HEK293 (cell line): ENCODE results near the gene PABPN1.

Experiments used
- CTCF ChIA-PET: fragments of 350-600 bp; formaldehyde crosslinking; extraction: SDS; loops from one replicate; lab custom pipeline; 2021; ENCODE audit warnings: antibody characterized with exemption; lab: Yijun Ruan, JAX
- POLR2A ChIA-PET: fragments of 300-600 bp; formaldehyde crosslinking; extraction: SDS; loops from one replicate; lab custom pipeline; 2020; ENCODE audit warnings: antibody characterized with exemption, inconsistent platforms; lab: Yijun Ruan, JAX
- H3K27ac ChIP-seq: fragments of 200-500 bp; sonication (Bioruptor generic); 2 replicates; pipeline ENCODE4 v1.5.1; 2014; ENCODE audit warnings: low read depth, low read length, control low read depth, inconsistent platforms; ENCODE audit errors: extremely low read depth
- H3K36me3 ChIP-seq, 2 experiments: fragments of 200-500 bp in 1 of 2; sonication (Bioruptor generic) in 1 of 2; 1 replicate in 1 of 2; 2 replicates in 1 of 2; pipeline ENCODE4 v1.5.1; 2014 to 2017; ENCODE audit warnings: inconsistent platforms in 2 of 2, low read length in 2 of 2; ENCODE audit not compliant: control insufficient read depth in 2 of 2, insufficient read depth in 1 of 2
- H3K4me1 ChIP-seq: fragments of 200-500 bp; sonication (Bioruptor generic); 2 replicates; pipeline ENCODE4 v1.5.1; 2014; ENCODE audit warnings: mild to moderate bottlenecking, low read length, inconsistent platforms; ENCODE audit not compliant: control insufficient read depth, insufficient read depth
- H3K4me3 ChIP-seq: 2 replicates; pipeline ENCODE4 v1.5.1; 2011; ENCODE audit warnings: low read depth, mild to moderate bottlenecking, control low read depth, low read length, moderate library complexity
- H3K9me3 ChIP-seq: fragments of 200-500 bp; sonication (Bioruptor generic); 2 replicates; pipeline ENCODE4 v1.5.1; 2014; ENCODE audit warnings: low read depth, low read length, inconsistent platforms; ENCODE audit not compliant: control insufficient read depth, insufficient read depth
- GLI2 ChIP-seq: fragments of 450-650 bp; formaldehyde crosslinking; IDR thresholded peaks from 2 replicates; pipeline ENCODE4; 2017; ENCODE audit warnings: missing biosample characterization, missing genetic modification characterization, low read depth, borderline replicate concordance
- GLIS1 ChIP-seq: fragments of 450-650 bp; formaldehyde crosslinking; IDR thresholded peaks from 2 replicates; pipeline ENCODE4 v1.5.1; 2016; ENCODE audit warnings: missing biosample characterization, missing genetic modification characterization
- HIC1 ChIP-seq: fragments of 450-650 bp; formaldehyde crosslinking; IDR thresholded peaks from 2 replicates; pipeline ENCODE4 v1.5.1; 2016; ENCODE audit warnings: missing biosample characterization, missing genetic modification characterization
- RBAK ChIP-seq: fragments of 450-650 bp; formaldehyde crosslinking; IDR thresholded peaks from 2 replicates; pipeline ENCODE4 v1.5.1; 2016; ENCODE audit warnings: missing biosample characterization, missing genetic modification characterization
- REPIN1 ChIP-seq: fragments of 450-650 bp; formaldehyde crosslinking; IDR thresholded peaks from 2 replicates; pipeline ENCODE4 v1.5.1; 2017; ENCODE audit warnings: missing biosample characterization, missing genetic modification characterization, low read depth
- SCRT1 ChIP-seq: fragments of 450-650 bp; formaldehyde crosslinking; IDR thresholded peaks from 2 replicates; pipeline ENCODE4 v1.5.1; 2016; ENCODE audit warnings: missing biosample characterization, missing genetic modification characterization, borderline replicate concordance
- SCRT2 ChIP-seq: fragments of 450-650 bp; formaldehyde crosslinking; IDR thresholded peaks from 2 replicates; pipeline ENCODE4 v1.5.1; 2016; ENCODE audit warnings: missing biosample characterization, missing genetic modification characterization
- YY2 ChIP-seq: fragments of 450-650 bp; formaldehyde crosslinking; IDR thresholded peaks from 2 replicates; pipeline ENCODE4 v1.5.1; 2016; ENCODE audit warnings: missing biosample characterization, missing genetic modification characterization
- ZBTB20 ChIP-seq: fragments of 450-650 bp; formaldehyde crosslinking; IDR thresholded peaks from 2 replicates; pipeline ENCODE4 v1.5.1; 2016; ENCODE audit warnings: missing biosample characterization, missing genetic modification characterization
- ZBTB44 ChIP-seq: fragments of 450-650 bp; IDR thresholded peaks from 2 replicates; pipeline ENCODE4 v1.5.1; 2018; ENCODE audit warnings: missing biosample characterization, mild to moderate bottlenecking, missing genetic modification characterization
- ZFP3 ChIP-seq: fragments of 450-650 bp; formaldehyde crosslinking; IDR thresholded peaks from 2 replicates; pipeline ENCODE4 v1.5.1; 2016; ENCODE audit warnings: low read depth, missing biosample characterization, missing genetic modification characterization
- ZNF121 ChIP-seq: fragments of 450-650 bp; formaldehyde crosslinking; IDR thresholded peaks from 2 replicates; pipeline ENCODE4 v1.5.1; 2016; ENCODE audit warnings: missing biosample characterization, missing genetic modification characterization
- ZNF155 ChIP-seq: fragments of 450-650 bp; formaldehyde crosslinking; IDR thresholded peaks from 2 replicates; pipeline ENCODE4 v1.5.1; 2016; ENCODE audit warnings: missing biosample characterization, missing genetic modification characterization
- ZNF2 ChIP-seq: fragments of 450-650 bp; formaldehyde crosslinking; IDR thresholded peaks from 2 replicates; pipeline ENCODE4 v1.5.1; 2016; ENCODE audit warnings: missing biosample characterization, missing genetic modification characterization
- ZNF221 ChIP-seq: fragments of 450-650 bp; formaldehyde crosslinking; IDR thresholded peaks from 2 replicates; pipeline ENCODE4 v1.5.1; 2017; ENCODE audit warnings: missing biosample characterization, missing genetic modification characterization, borderline replicate concordance
- ZNF223 ChIP-seq: fragments of 450-650 bp; formaldehyde crosslinking; IDR thresholded peaks from 2 replicates; pipeline ENCODE4 v1.5.1; 2016; ENCODE audit warnings: missing biosample characterization, missing genetic modification characterization
- ZNF350 ChIP-seq: fragments of 450-650 bp; formaldehyde crosslinking; IDR thresholded peaks from 2 replicates; pipeline ENCODE4 v1.5.0; 2017; ENCODE audit warnings: missing biosample characterization, mild to moderate bottlenecking, missing genetic modification characterization
- ZNF580 ChIP-seq: fragments of 450-650 bp; formaldehyde crosslinking; IDR thresholded peaks from 2 replicates; pipeline ENCODE4 v1.5.1; 2016; ENCODE audit warnings: missing biosample characterization, missing genetic modification characterization
- ZNF670 ChIP-seq: fragments of 450-650 bp; formaldehyde crosslinking; IDR thresholded peaks from 2 replicates; pipeline ENCODE4 v1.5.1; 2016; ENCODE audit warnings: missing biosample characterization, missing genetic modification characterization, low read depth
- ZNF707 ChIP-seq: fragments of 450-650 bp; formaldehyde crosslinking; IDR thresholded peaks from 2 replicates; pipeline ENCODE4 v1.5.1; 2016; ENCODE audit warnings: missing biosample characterization, missing genetic modification characterization
- ZSCAN16 ChIP-seq: fragments of 450-650 bp; formaldehyde crosslinking; IDR thresholded peaks from 2 replicates; pipeline ENCODE4 v1.5.1; 2016; ENCODE audit warnings: missing biosample characterization, missing genetic modification characterization
- TF ChIP-seq, protein P1 (sequence below): fragments of 450-650 bp; formaldehyde crosslinking; IDR thresholded peaks from 2 replicates; pipeline ENCODE4 v1.5.1; 2016; ENCODE audit warnings: missing biosample characterization, missing genetic modification characterization
- TF ChIP-seq, protein P2 (sequence below): fragments of 450-650 bp; formaldehyde crosslinking; IDR thresholded peaks from 2 replicates; pipeline ENCODE4 v1.5.1; 2016; ENCODE audit warnings: missing biosample characterization, missing genetic modification characterization
- TF ChIP-seq, protein P3 (sequence below): IDR thresholded peaks from 2 replicates; pipeline ENCODE4 v1.6.1; 2011; ENCODE audit warnings: mild to moderate bottlenecking, low read depth, low read length, borderline replicate concordance

The PABPN1 gene, protein sequence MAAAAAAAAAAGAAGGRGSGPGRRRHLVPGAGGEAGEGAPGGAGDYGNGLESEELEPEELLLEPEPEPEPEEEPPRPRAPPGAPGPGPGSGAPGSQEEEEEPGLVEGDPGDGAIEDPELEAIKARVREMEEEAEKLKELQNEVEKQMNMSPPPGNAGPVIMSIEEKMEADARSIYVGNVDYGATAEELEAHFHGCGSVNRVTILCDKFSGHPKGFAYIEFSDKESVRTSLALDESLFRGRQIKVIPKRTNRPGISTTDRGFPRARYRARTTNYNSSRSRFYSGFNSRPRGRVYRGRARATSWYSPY

DNA sequence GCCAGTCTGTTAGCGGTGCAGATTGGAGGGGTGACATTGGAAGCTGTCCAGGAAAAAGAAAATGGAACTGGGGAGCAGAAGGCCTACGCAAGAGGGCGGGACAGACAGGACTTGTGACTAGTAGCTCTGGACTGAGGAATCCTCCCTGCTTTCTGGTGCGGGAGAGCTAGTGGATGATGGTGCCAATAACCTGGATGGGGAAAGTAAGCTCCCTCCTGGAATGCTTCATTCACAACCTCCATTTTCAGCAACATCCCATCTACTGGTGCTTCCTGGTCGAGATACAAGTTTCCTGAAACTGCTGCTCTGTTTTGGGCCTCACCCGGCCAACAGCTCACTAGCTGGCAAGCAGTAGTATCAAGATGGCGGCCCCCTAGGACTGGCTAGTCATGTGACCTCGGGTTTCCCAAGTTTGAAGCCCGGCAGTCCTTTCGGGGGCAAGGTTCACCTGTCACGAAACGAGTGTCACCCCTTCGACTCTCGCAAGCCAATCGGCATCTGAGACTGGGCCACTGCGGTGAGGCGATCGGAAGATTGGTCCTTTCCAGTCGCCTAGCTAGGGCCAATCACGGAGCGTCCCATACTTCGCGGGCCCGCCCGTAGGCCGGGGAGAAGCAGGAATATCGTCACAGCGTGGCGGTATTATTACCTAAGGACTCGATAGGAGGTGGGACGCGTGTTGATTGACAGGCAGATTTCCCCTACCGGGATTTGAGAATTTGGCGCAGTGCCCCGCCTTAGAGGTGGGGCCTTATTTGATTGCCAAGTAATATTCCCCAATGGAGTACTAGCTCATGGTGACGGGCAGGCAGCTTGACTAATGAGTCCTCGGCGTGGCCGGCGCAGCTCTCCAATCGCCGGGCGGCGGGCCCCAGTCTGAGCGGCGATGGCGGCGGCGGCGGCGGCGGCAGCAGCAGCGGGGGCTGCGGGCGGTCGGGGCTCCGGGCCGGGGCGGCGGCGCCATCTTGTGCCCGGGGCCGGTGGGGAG lies at the start of gene PABPN1:
Gene PABPN1, plus strand, starts transcription at position 874 of the 988 bp plus-strand sequence. Its CDS starts 13 bp downstream, at position 887.
- ChIA-PET CTCF (interaction anchor here (0.6 to 2.5 kb wide), 13 partner anchors 13 to 311 kb away, joined by 3 to 14 read pairs (median 4); no protein-coding TSS in a partner anchor), POLR2A (interaction anchor here (0.5 to 7.9 kb wide), 26 partner anchors 8 to 868 kb away, joined by 3 to 170 read pairs (median 4); partner anchors contain the start of genes ACIN1, BCL2L2, C14orf119 and DCAF11)
- TF ChIP-seq, protein P1, sequence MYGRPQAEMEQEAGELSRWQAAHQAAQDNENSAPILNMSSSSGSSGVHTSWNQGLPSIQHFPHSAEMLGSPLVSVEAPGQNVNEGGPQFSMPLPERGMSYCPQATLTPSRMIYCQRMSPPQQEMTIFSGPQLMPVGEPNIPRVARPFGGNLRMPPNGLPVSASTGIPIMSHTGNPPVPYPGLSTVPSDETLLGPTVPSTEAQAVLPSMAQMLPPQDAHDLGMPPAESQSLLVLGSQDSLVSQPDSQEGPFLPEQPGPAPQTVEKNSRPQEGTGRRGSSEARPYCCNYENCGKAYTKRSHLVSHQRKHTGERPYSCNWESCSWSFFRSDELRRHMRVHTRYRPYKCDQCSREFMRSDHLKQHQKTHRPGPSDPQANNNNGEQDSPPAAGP: peak; percentile 35
- no peak for TF ChIP-seq SCRT1 (tag by site-specific recombination)
- no peak for TF ChIP-seq GLI2 (tag by site-specific recombination)
- no peak for TF ChIP-seq ZNF221 (tag by site-specific recombination)
- TF ChIP-seq ZNF155 (tag by site-specific recombination): no peak
- TF ChIP-seq GLIS1 (tag by site-specific recombination): no peak; the same call in 1 of the 2 replicates
- peak; percentile 70 for TF ChIP-seq ZNF2 (tag by site-specific recombination)
- TF ChIP-seq, protein P2, sequence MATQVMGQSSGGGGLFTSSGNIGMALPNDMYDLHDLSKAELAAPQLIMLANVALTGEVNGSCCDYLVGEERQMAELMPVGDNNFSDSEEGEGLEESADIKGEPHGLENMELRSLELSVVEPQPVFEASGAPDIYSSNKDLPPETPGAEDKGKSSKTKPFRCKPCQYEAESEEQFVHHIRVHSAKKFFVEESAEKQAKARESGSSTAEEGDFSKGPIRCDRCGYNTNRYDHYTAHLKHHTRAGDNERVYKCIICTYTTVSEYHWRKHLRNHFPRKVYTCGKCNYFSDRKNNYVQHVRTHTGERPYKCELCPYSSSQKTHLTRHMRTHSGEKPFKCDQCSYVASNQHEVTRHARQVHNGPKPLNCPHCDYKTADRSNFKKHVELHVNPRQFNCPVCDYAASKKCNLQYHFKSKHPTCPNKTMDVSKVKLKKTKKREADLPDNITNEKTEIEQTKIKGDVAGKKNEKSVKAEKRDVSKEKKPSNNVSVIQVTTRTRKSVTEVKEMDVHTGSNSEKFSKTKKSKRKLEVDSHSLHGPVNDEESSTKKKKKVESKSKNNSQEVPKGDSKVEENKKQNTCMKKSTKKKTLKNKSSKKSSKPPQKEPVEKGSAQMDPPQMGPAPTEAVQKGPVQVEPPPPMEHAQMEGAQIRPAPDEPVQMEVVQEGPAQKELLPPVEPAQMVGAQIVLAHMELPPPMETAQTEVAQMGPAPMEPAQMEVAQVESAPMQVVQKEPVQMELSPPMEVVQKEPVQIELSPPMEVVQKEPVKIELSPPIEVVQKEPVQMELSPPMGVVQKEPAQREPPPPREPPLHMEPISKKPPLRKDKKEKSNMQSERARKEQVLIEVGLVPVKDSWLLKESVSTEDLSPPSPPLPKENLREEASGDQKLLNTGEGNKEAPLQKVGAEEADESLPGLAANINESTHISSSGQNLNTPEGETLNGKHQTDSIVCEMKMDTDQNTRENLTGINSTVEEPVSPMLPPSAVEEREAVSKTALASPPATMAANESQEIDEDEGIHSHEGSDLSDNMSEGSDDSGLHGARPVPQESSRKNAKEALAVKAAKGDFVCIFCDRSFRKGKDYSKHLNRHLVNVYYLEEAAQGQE (tag by site-specific recombination): peak; percentile 24; the same call in 1 of the 2 replicates
- TF ChIP-seq YY2 (tag by site-specific recombination): peak; percentile 61
- no peak for TF ChIP-seq ZNF707
- TF ChIP-seq ZSCAN16 (tag by site-specific recombination): no peak
- TF ChIP-seq RBAK (tag by site-specific recombination): no peak
- TF ChIP-seq HIC1 (tag by site-specific recombination): no peak
- no peak for TF ChIP-seq ZFP3 (tag by site-specific recombination)
- no peak for TF ChIP-seq ZNF350
- no peak for TF ChIP-seq ZBTB20
- no peak for TF ChIP-seq ZNF670 (tag by site-specific recombination)
- TF ChIP-seq ZNF580: peak; percentile 36; the same call in 1 of the 2 replicates
- TF ChIP-seq ZNF223 (tag by site-specific recombination): no peak
- no peak for TF ChIP-seq ZBTB44 (tag by site-specific recombination)
- no peak for TF ChIP-seq REPIN1 (tag by site-specific recombination)
- TF ChIP-seq, protein P3, sequence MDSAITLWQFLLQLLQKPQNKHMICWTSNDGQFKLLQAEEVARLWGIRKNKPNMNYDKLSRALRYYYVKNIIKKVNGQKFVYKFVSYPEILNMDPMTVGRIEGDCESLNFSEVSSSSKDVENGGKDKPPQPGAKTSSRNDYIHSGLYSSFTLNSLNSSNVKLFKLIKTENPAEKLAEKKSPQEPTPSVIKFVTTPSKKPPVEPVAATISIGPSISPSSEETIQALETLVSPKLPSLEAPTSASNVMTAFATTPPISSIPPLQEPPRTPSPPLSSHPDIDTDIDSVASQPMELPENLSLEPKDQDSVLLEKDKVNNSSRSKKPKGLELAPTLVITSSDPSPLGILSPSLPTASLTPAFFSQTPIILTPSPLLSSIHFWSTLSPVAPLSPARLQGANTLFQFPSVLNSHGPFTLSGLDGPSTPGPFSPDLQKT: no peak
- TF ChIP-seq ZNF121 (tag by site-specific recombination): no peak
- no peak for TF ChIP-seq SCRT2

More for the DNA sequence above, at the start of gene PABPN1:
- peak within 1 kb of the TSS; percentile 92 for H3K27ac ChIP-seq
- H3K4me3 ChIP-seq: peak within 1 kb of the TSS; percentile 97
- peaks cover 15% of the 10 kb centered on the region for H3K4me1 ChIP-seq
- peaks cover 28 to 41% of the 10 kb centered on the region in 2 experiments for H3K36me3 ChIP-seq
- H3K9me3 ChIP-seq: no peaks in the 10 kb centered on the region
